Kidney epithelial cell (primary cell): Measurements from ENCODE around the gene MRM1. TPM values are rescaled to one million over a fixed set of nuclear protein-coding genes. Genes with fewer than 3 reads are reported as not detected.

Source experiments
- DNase-seq: peaks from one replicate; pipeline ENCODE4 v3.0.0-alpha.2; 2010; ENCODE audit warnings: low read depth
- H3K27me3 ChIP-seq: 2 replicates; pipeline ENCODE4 v1.6.0; 2011; ENCODE audit warnings: low read length; ENCODE audit not compliant: control insufficient read depth, insufficient read depth
- H3K36me3 ChIP-seq: 2 replicates; pipeline ENCODE4 v1.5.1; 2011; ENCODE audit warnings: low read length; ENCODE audit not compliant: control insufficient read depth, insufficient read depth
- H3K4me3 ChIP-seq: 2 replicates; pipeline ENCODE4 v1.5.1; 2011; ENCODE audit warnings: low read depth, mild to moderate bottlenecking, control low read depth, low read length
- total RNA-seq: library from RNA; depleted of rRNA; stranded (reverse); fragments of >200 nt; gene quantifications from 2 replicates; pipeline ENCODE4 v1.2.3, GENCODE V29; 2015
- TF ChIP-seq, protein P1 (sequence below): IDR thresholded peaks from 2 replicates; pipeline ENCODE4 v1.5.1; 2011; ENCODE audit warnings: mild to moderate bottlenecking, moderate library complexity, low read length, control low read depth, inconsistent platforms; ENCODE audit not compliant: insufficient read depth, poor library complexity, severe bottlenecking

Gene MRM1
- total RNA-seq, 1 donor from 2014 or later = 6.6 TPM

DNA sequence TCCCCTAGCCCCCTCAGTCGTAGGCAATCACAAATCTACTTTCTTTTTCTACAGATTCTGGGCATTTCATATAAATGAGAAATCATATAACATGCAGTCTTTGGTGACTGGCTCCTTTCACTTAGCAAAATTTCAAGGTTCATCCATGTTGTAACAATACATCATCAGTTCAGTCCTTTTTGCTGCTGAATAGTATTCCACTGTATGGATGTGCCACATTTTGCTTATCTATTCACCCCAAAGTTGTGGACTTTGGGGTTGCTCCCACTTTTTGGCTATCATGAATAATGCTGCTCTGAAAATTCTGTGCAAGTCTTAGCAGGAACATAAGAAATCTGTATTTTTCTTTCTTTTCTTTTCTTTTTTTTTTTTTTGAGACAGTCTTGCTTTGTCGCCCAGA is 39.0 kb downstream of the MRM1 start:
- peaks cover 70% of the 10 kb centered on the region for H3K27me3 ChIP-seq
- TF ChIP-seq, protein P1, sequence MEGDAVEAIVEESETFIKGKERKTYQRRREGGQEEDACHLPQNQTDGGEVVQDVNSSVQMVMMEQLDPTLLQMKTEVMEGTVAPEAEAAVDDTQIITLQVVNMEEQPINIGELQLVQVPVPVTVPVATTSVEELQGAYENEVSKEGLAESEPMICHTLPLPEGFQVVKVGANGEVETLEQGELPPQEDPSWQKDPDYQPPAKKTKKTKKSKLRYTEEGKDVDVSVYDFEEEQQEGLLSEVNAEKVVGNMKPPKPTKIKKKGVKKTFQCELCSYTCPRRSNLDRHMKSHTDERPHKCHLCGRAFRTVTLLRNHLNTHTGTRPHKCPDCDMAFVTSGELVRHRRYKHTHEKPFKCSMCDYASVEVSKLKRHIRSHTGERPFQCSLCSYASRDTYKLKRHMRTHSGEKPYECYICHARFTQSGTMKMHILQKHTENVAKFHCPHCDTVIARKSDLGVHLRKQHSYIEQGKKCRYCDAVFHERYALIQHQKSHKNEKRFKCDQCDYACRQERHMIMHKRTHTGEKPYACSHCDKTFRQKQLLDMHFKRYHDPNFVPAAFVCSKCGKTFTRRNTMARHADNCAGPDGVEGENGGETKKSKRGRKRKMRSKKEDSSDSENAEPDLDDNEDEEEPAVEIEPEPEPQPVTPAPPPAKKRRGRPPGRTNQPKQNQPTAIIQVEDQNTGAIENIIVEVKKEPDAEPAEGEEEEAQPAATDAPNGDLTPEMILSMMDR = no peak

DNA sequence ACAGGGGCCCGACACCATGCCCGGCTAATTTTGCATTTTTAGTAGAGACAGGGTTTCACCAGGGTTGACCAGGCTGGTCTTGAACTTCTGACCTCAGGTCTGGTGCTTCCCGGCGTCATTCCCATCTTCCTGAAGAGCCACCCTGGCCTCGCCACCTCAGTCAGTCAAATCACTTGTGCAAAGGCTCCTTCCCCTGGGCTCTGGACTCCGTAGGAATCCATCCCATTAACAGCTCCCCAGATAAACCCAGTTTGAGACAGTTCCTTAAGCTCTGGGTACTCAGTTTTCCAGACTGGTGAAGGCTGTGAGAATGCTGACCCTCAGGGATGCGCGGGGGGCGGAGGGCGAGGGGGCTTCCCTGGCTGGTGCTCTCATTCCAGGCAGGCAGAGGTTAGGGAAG is 39.5 kb downstream of the MRM1 start:
- Histone ChIP-seq H3K36me3 (no peaks in the 10 kb centered on the region), H3K27me3 (peaks cover 69% of the 10 kb centered on the region), H3K4me3 (no peak overlapping the region)
- no peak for DNase-seq
- TF ChIP-seq, protein P1 = no peak

More for the DNA sequence above, 39.0 kb downstream of the MRM1 start:
- Histone ChIP-seq H3K36me3 (no peaks in the 10 kb centered on the region), H3K4me3 (no peak overlapping the region)
- DNase-seq = no peak

DNA sequence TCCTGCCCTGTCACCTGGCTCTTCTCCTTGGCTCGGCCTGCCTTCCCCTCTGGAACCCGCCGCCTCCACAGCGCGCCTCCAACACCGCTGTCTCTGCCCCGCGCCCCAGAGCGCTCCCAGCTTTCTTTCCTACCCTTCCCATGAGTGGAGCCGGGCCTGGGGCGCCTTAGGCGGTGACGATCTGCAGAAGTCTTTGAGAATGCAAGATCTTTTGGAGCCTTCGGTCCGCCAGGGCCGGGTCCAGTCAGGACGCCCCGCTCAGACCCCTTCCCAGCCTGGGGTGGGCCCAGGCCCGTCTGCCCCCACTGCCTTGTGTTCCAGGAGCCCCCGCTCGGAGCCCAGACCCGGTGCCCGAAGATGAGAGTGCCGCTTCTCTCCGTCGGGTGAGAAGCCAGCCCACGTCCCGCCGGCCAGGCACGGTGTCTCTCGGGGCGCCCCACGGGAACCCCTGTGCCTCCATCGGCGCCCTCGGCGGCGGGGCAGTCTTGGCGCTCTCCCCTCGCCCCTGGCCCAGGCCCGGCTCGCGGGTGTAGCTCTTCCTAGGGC is 40.0 kb downstream of the MRM1 start:
- no peak for DNase-seq
- TF ChIP-seq, protein P1 = no peak
- Histone ChIP-seq H3K36me3 (no peaks in the 10 kb centered on the region), H3K27me3 (peaks cover 73% of the 10 kb centered on the region), H3K4me3 (peak overlapping the region; percentile 27)

DNA sequence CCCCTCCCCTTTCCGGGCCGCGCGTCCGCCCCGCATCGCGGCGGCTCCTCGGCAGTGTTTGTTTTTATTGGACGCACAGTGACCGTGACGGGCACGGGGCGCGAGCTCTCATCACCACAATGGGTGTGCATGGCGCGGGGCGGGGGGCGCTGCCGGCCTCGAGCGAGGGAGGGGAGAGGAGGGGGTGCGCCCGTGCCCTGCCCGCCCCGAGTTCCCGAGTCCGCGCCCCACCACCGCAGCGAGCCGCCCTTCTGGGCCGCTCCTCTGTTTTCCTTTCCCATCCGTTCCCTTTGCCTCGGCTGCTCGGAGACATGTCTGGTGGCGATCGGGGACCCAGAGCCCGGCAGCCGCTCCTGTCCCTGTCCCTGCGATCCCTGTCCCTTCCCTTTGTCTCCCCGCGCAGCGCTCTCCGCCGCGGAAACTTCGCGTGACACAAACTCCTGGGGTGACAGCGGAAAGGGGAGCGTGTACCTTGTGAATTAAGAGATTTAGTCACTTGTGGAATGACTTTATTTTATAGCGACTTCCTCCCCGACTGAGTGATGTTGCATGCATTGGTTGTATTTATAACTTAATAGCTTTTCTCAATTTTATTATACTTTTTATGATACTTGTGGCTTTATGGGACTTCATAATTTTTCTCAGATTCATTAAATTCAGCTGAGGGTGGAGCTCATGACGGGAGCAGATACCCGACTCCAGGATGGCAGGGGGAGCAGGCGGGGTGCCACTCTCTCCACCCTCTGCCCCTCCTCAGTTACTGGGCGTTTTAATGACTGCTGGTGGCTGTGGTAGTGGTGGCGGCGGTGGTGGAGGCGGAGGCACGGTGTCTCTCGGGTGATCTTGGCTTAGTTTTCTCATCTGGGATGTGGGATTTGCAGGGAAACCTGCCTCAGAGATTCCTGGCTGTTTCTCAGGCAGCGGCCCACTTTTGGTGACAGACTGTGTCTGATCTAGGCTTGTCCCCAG is 40.8 kb downstream of the MRM1 start:
- no peak for DNase-seq
- Histone ChIP-seq H3K36me3 (no peaks in the 10 kb centered on the region), H3K4me3 (peak overlapping the region; percentile 27), H3K27me3 (peaks cover 75% of the 10 kb centered on the region)
- TF ChIP-seq, protein P1 = no peak

DNA sequence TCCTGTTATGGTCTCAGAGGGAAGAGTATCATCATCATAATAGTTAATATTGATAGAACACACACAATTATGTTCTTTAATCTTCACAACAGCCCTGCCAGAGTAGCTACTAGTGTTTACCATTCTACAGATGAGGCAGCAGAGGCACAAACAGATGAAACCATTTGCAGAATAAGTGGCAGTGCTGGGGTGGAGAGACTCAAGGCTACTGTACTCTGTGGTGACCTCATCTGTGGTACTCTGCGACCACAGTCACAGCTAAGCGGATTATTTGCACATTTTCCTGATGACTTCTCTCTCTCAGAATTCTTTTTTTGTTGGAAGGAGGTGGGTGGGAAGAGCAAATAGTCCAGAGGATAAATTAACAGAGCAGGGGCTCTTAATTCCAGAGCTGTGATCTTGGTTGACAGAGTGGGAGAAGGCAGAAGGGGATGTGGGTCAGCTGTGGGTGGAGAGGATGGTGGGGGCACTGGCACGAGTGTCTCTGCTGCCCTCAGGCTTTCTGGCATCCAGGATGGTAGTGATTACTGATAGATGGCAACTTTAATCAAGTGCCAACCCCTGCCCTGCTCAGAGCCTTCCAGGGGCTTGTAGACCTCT is 41.8 kb downstream of the MRM1 start:
- H3K27me3 ChIP-seq = peaks cover 73% of the 10 kb centered on the region
- no peaks in the 10 kb centered on the region for H3K36me3 ChIP-seq
- TF ChIP-seq, protein P1 = no peak
- no peak overlapping the region for H3K4me3 ChIP-seq
- DNase-seq = no peak
